GM23248 (cell line): ENCODE results near the gene OPRL1. TPM values are rescaled to one million over a fixed set of nuclear protein-coding genes. Genes with fewer than 3 reads are reported as not detected.

Experiments
- DNase-seq: peaks from one replicate; pipeline ENCODE4 v3.0.0-alpha.2; 2015
- H2AFZ ChIP-seq: fragments of 200-600 bp; sonication (generic); 2 replicates; pipeline ENCODE4 v1.6.1; 2016; ENCODE audit warnings: antibody characterized with exemption
- H3F3A ChIP-seq: fragments of 200-600 bp; sonication (generic); 2 replicates; pipeline ENCODE4 v1.6.1; 2016; ENCODE audit warnings: mild to moderate bottlenecking, antibody characterized with exemption, mixed run types; ENCODE audit not compliant: insufficient read depth
- H3K27ac ChIP-seq: fragments of 200-600 bp; sonication (generic); 2 replicates; pipeline ENCODE4 v1.5.1; 2016; ENCODE audit warnings: mild to moderate bottlenecking
- H3K27me3 ChIP-seq: fragments of 200-600 bp; sonication (generic); replicated peaks from 2 replicates; pipeline ENCODE4 v1.6.1; 2016; ENCODE audit warnings: mild to moderate bottlenecking; ENCODE audit not compliant: insufficient read depth
- H3K36me3 ChIP-seq: fragments of 200-600 bp; sonication (generic); 2 replicates; pipeline ENCODE4 v1.6.1; 2016; ENCODE audit warnings: low read depth, mild to moderate bottlenecking
- H3K4me1 ChIP-seq: fragments of 200-600 bp; sonication (generic); 2 replicates; pipeline ENCODE4 v1.6.1; 2016; ENCODE audit warnings: mild to moderate bottlenecking; ENCODE audit not compliant: insufficient read depth
- H3K4me2 ChIP-seq: fragments of 200-600 bp; sonication (generic); one replicate; pipeline ENCODE4 v1.6.1; 2016; ENCODE audit warnings: mild to moderate bottlenecking; ENCODE audit not compliant: unreplicated experiment
- H3K4me3 ChIP-seq: fragments of 200-600 bp; sonication (generic); 2 replicates; pipeline ENCODE4 v1.5.1; 2016; ENCODE audit warnings: mild to moderate bottlenecking
- H3K79me2 ChIP-seq: fragments of 200-600 bp; sonication (generic); 2 replicates; pipeline ENCODE4 v1.6.1; 2016; ENCODE audit warnings: mild to moderate bottlenecking; ENCODE audit not compliant: insufficient read depth
- H3K9ac ChIP-seq: fragments of 200-600 bp; sonication (generic); 2 replicates; pipeline ENCODE4 v1.6.1; 2016; ENCODE audit warnings: mild to moderate bottlenecking
- H3K9me2 ChIP-seq: fragments of 200-600 bp; sonication (generic); 2 replicates; pipeline ENCODE4 v1.6.1; 2016; ENCODE audit warnings: mixed run types, mild to moderate bottlenecking, moderate library complexity; ENCODE audit not compliant: insufficient read depth
- H3K9me3 ChIP-seq: fragments of 200-600 bp; sonication (generic); one replicate; pipeline ENCODE4 v1.6.1; 2017; ENCODE audit warnings: low read depth
- H4K20me1 ChIP-seq: fragments of 200-600 bp; sonication (generic); 2 replicates; pipeline ENCODE4 v1.6.0; 2016; ENCODE audit not compliant: insufficient read depth
- EZH2 ChIP-seq: fragments of 200-600 bp; sonication (generic); IDR thresholded peaks from 2 replicates; pipeline ENCODE4 v1.6.1; 2018; ENCODE audit warnings: antibody characterized with exemption, mild to moderate bottlenecking; ENCODE audit not compliant: insufficient read depth, poor library complexity, severe bottlenecking
- EZH2phosphoT487 ChIP-seq: fragments of 200-600 bp; sonication (generic); IDR thresholded peaks from 2 replicates; pipeline ENCODE4 v1.6.1; 2018; ENCODE audit warnings: antibody characterized with exemption, moderate library complexity, mild to moderate bottlenecking, low read depth; ENCODE audit not compliant: insufficient read depth
- WGBS, 2 experiments: methylation state at CpG; one replicate each; pipeline ENCODE4 v1.1.6; 2015 to 2017; ENCODE audit warnings: low lambda C conversion rate in 2 of 2, low coverage in 1 of 2; ENCODE audit errors: missing lambda C conversion rate in 2 of 2; 5-methylcytosine and 5-hydroxymethylcytosine counted together
- in situ Hi-C: fragments of 300-500 bp; cut with MboI; formaldehyde crosslinking; loops from 2 replicates; pipeline ENCODE4 v1.15.0; 2020
- microRNA-seq: library from miRNA; unstranded; fragments of <30 nt; microRNA quantifications from one replicate; pipeline ENCODE4, GENCODE V29; 2016; ENCODE audit warnings: borderline number of aligned reads
- polyA plus RNA-seq: library from polyadenylated mRNA; unstranded; fragments of >200 nt; fragmentation: Nextera tagmentation; extraction: Ambion mirVana; gene quantifications from 2 replicates; pipeline ENCODE4 v1.2.1, GENCODE V29; 2016
- small RNA-seq: library from RNA; depleted of rRNA; stranded (forward); fragments of <200 nt; gene quantifications from one replicate; pipeline ENCODE3, GENCODE V24; 2014; ENCODE audit warnings: low read depth, low replicate concordance
- total RNA-seq: library from RNA; depleted of rRNA; stranded (reverse); fragments of >200 nt; shearing (Covaris generic); gene quantifications from 2 replicates; pipeline ENCODE4 v1.2.3, GENCODE V29; 2014; rRNA removed

Gene OPRL1
- total and polyA plus RNA-seq, 2 experiments from 2014 or later: 0.35 to 0.86 TPM

DNA sequence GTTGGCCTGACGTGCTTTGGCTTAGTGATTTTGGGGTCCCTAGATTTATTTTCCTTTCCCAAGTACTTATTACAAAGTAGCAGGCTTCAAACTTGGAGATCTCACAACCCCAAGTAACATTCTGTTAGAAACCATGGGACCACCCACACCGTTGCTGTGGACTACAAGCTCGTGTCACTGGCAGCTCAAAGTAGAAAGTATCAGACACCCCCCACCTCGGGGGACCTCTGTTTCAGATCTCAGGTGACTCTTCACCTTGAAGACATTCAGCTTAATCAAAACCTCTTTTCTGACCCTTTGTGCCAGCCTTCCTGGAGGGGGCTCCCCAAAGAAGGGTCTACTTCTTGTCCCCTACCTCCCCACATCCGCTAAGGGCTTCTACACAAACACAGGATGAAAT is 68.7 kb downstream of the OPRL1 start:
- H3K9me3 ChIP-seq: no peaks in the 10 kb centered on the region
- no peaks in the 10 kb centered on the region for H3K4me1 ChIP-seq
- H2AFZ ChIP-seq: no peak overlapping the region
- in situ Hi-C loops: no loop called here
- no peaks in the 10 kb centered on the region for H3K9me2 ChIP-seq
- H3K27ac ChIP-seq: no peak overlapping the region
- H3K4me2 ChIP-seq: no peak overlapping the region
- DNase-seq: no peak
- H3F3A ChIP-seq: no peaks in the 10 kb centered on the region
- H3K4me3 ChIP-seq: no peak overlapping the region
- no peak for TF ChIP-seq EZH2
- TF ChIP-seq EZH2phosphoT487: no peak
- H3K36me3 ChIP-seq: no peaks in the 10 kb centered on the region
- H4K20me1 ChIP-seq: no peaks in the 10 kb centered on the region
- H3K79me2 ChIP-seq: no peaks in the 10 kb centered on the region
- H3K9ac ChIP-seq: no peak overlapping the region
- H3K27me3 ChIP-seq: no peaks in the 10 kb centered on the region
- 31 to 37% methylated on average over 5 of the region's 5 CpGs for WGBS, 2 experiments

DNA sequence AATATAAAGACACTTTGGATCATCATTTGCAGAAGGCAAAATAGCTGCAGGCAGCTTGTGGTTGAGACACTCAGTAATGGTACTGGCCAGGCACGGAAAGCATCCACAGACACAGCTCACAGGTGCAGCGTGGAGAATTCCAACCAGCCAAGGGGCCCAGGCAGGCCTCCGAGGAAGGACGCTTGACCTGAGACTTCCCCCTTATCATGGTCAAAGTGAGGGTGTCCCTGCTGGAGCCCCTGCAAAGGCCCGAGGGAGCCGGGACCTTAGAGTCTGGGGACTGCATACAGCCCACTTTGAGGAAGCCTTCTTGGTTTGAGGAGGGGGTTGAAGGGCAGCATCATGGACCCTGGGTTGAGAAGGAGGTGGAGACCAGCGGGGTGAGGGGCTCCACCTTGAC is 69.3 kb downstream of the OPRL1 start:
- Histone ChIP-seq H3K4me1 (no peaks in the 10 kb centered on the region), H3K79me2 (no peaks in the 10 kb centered on the region), H3K27me3 (no peaks in the 10 kb centered on the region), H3K9ac (no peak overlapping the region), H2AFZ (no peak overlapping the region), H3K27ac (no peak overlapping the region), H4K20me1 (no peaks in the 10 kb centered on the region), H3K36me3 (no peaks in the 10 kb centered on the region), H3F3A (no peaks in the 10 kb centered on the region), H3K4me3 (no peak overlapping the region), H3K9me2 (no peaks in the 10 kb centered on the region), H3K4me2 (no peak overlapping the region), H3K9me3 (no peaks in the 10 kb centered on the region)
- WGBS, 2 experiments: 59 to 64% methylated on average over 6 to 7 of the region's 7 CpGs
- in situ Hi-C loops: no loop called here
- DNase-seq: no peak
- no peak for TF ChIP-seq EZH2
- no peak for TF ChIP-seq EZH2phosphoT487

DNA sequence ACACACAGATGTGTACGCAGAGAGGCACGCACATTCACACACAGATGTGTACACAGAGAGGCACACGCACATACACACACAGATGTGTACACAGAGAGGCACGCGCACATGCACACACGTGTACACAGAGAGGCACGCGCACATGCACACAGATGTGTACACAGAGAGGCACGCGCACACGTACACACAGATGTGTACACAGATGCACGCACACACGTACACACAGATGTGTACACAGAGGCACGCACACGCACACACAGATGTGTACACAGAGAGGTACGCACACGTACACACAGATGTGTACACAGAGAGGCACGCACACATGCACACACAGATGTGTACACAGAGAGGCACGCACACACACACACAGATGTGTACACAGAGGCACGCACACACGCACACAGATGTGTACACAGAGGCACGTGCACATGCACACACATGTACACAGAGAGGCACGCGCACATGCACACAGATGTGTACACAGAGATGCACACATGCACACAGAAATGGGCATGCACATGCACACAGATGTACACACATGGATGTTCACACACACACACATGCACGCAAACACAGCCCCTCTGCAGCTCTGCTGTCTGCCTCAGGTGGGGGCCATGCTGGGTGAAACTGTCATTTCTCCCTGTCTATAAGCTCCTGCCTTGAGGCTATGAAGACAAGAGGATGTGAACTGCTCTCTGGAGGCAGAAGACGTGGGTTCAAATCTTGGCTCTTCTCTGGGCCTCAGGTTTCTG is 70.1 kb downstream of the OPRL1 start:
- Histone ChIP-seq H4K20me1 (no peaks in the 10 kb centered on the region), H3K4me2 (no peak overlapping the region), H3K4me1 (no peaks in the 10 kb centered on the region), H3K79me2 (no peaks in the 10 kb centered on the region), H3K27me3 (no peaks in the 10 kb centered on the region), H3F3A (no peaks in the 10 kb centered on the region), H3K9me2 (no peaks in the 10 kb centered on the region), H3K9ac (no peak overlapping the region), H3K27ac (no peak overlapping the region), H3K36me3 (no peaks in the 10 kb centered on the region), H3K4me3 (no peak overlapping the region), H2AFZ (no peak overlapping the region), H3K9me3 (no peaks in the 10 kb centered on the region)
- TF ChIP-seq EZH2phosphoT487 (no peak), EZH2 (no peak)
- WGBS, 2 experiments: 78 to 83% methylated on average over 26 of the region's 26 CpGs
- no peak for DNase-seq
- in situ Hi-C loops: no loop called here

Small RNA genes lying within 50 kb of the gene (microRNA-seq; reads per million reads assigned to microRNA genes)
- gene MIR6813: 2.6 reads per million

Small RNA genes lying within 50 kb of the gene (small RNA-seq; reads per million reads assigned to genes)
- gene AL355803.1: not detected
- gene MIR6813: not detected

Other genes with a start within 250 kb of the OPRL1 start
- gene ZBTB46, start 248.8 kb upstream of the OPRL1 start, total RNA-seq: 1.9 and 3.9 TPM in 2 replicates
- 0.33 and 0.38 TPM in 2 replicates for gene ZBTB46, start 248.8 kb upstream of the OPRL1 start, polyA plus RNA-seq
- gene ABHD16B, start 218.6 kb upstream of the OPRL1 start, total RNA-seq: not detected in 2 replicates
- not detected in 2 replicates for gene ABHD16B, start 218.6 kb upstream of the OPRL1 start, polyA plus RNA-seq
- gene TPD52L2, start 214.8 kb upstream of the OPRL1 start, total RNA-seq: 198 and 214 TPM in 2 replicates
- 220 and 227 TPM in 2 replicates for gene TPD52L2, start 214.8 kb upstream of the OPRL1 start, polyA plus RNA-seq
- 68.0 and 70.9 TPM in 2 replicates for gene DNAJC5, start 185.0 kb upstream of the OPRL1 start, total RNA-seq
- gene DNAJC5, start 185.0 kb upstream of the OPRL1 start, polyA plus RNA-seq: 22.4 and 24.9 TPM in 2 replicates
- gene UCKL1, start 123.7 kb upstream of the OPRL1 start, total RNA-seq: 17.6 and 21.5 TPM in 2 replicates
- 28.8 and 33.4 TPM in 2 replicates for gene UCKL1, start 123.7 kb upstream of the OPRL1 start, polyA plus RNA-seq
- gene ZNF512B, start 110.2 kb upstream of the OPRL1 start, total RNA-seq: 16.4 and 16.6 TPM in 2 replicates
- 1.2 and 1.5 TPM in 2 replicates for gene ZNF512B, start 110.2 kb upstream of the OPRL1 start, polyA plus RNA-seq
- 0.38 and 1.3 TPM in 2 replicates for gene SAMD10, start 100.4 kb upstream of the OPRL1 start, total RNA-seq
- 1.3 and 1.7 TPM in 2 replicates for gene SAMD10, start 100.4 kb upstream of the OPRL1 start, polyA plus RNA-seq
- 39.0 and 47.1 TPM in 2 replicates for gene PRPF6, start 99.0 kb upstream of the OPRL1 start, total RNA-seq
- 54.8 and 59.4 TPM in 2 replicates for gene PRPF6, start 99.0 kb upstream of the OPRL1 start, polyA plus RNA-seq
- gene C20orf204, start 43.9 kb upstream of the OPRL1 start, total RNA-seq: 0.32 and 0.51 TPM in 2 replicates
- gene C20orf204, start 43.9 kb upstream of the OPRL1 start, polyA plus RNA-seq: 0.09 and 0.14 TPM in 2 replicates
- gene SOX18, start 30.4 kb upstream of the OPRL1 start, total RNA-seq: not detected in 2 replicates
- not detected in 2 replicates for gene SOX18, start 30.4 kb upstream of the OPRL1 start, polyA plus RNA-seq
- 34.3 and 39.2 TPM in 2 replicates for gene TCEA2, start 16.9 kb upstream of the OPRL1 start, total RNA-seq
- 67.9 and 70.7 TPM in 2 replicates for gene TCEA2, start 16.9 kb upstream of the OPRL1 start, polyA plus RNA-seq
- 7.0 and 13.2 TPM in 2 replicates for gene RGS19, start 564 bp upstream of the OPRL1 start, total RNA-seq
- gene RGS19, start 564 bp upstream of the OPRL1 start, polyA plus RNA-seq: 18.7 and 20.9 TPM in 2 replicates
- 3.7 TPM in 1 of 2 replicates, not detected in the other for gene LKAAEAR1, start 4.3 kb downstream of the OPRL1 start, total RNA-seq
- 0.59 TPM in 1 of 2 replicates, not detected in the other for gene LKAAEAR1, start 4.3 kb downstream of the OPRL1 start, polyA plus RNA-seq
- gene NPBWR2, start 27.5 kb downstream of the OPRL1 start, total RNA-seq: not detected in 2 replicates
- not detected in 2 replicates for gene NPBWR2, start 27.5 kb downstream of the OPRL1 start, polyA plus RNA-seq
- not detected in 2 replicates for gene MYT1, start 84.4 kb downstream of the OPRL1 start, total RNA-seq
- gene MYT1, start 84.4 kb downstream of the OPRL1 start, polyA plus RNA-seq: not detected in 2 replicates
- gene PCMTD2, start 175.7 kb downstream of the OPRL1 start, total RNA-seq: 34.3 and 134 TPM in 2 replicates
- gene PCMTD2, start 175.7 kb downstream of the OPRL1 start, polyA plus RNA-seq: 16.6 and 21.1 TPM in 2 replicates